ENCODE data around the gene SASH1. TPM values are rescaled to one million over a fixed set of nuclear protein-coding genes. Genes with fewer than 3 reads are reported as not detected.

The SASH1 gene
- polyA plus RNA-seq, 3 donors = 23.9 to 29.4 (median 26.6) TPM

DNA sequence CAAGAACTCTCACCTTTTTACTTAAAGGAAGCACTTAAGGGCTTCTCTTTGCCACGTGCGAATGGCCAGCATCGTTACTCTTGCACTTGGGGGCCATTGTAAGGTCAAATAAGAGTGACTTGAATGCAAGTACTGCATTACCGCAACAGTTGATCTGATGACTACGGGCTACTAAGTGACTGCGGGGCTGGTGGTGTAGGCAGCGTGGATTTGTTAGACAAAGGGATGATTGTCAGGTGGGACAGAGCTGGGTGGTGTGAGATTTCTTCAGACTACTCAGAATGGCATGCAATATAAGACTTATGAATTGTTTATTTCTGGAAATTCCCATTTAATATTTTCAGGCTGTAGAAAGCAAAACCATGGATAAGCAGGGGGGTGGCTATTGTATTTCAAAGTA lies 204.5 kb downstream of the SASH1 start:
- no peak for DNase-seq

DNA sequence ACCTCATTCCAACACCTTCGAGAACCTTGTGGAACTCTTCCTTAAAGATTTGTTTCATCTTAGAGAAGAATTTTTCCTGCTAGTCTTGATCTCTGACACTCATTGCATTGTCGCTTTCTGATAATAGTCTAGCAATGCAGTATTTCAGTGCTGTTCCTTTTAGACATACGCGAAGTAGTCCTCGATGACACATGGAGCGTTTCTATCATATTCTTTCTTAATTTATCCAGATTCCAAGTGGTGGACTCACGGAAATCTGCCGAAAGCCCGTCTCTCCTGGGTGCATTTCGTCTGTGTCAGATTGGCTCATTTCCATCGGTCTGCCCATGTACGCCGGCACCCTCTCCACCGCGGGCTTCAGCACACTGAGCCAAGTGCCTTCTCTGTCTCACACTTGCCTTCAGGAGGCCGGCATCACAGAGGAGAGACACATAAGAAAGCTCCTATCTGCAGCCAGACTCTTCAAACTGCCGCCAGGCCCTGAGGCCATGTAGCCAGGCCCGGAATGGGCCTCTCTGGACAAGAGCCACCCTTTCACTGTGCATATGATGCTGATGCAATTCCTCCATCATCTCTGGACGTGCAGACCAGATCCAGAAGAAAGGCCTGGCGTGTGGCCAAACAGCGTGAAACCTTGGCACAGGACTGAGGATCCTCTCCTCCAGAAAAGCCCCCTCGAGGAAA lies 205.6 kb downstream of the SASH1 start:
- DNase-seq = no peak

DNA sequence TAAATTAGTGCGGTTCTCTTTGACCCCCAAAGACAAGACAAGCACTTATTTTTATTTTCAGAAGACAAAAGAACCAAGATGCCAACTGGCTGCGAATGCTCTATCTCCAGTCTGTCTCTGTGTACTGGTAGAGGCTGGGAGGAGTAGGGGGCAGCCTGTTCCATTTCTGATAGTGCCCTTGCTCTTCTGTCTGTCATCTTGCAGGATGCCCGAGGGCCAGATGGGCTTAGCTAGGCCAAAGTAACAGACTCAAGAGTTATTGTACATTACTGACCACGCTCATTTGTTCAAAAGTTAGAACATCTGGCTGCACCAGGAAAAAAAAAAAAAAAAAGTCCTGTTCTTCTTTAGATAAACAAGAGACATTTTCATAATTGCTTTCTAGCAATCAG lies 206.1 kb downstream of the SASH1 start:
- DNase-seq = no peak

DNA sequence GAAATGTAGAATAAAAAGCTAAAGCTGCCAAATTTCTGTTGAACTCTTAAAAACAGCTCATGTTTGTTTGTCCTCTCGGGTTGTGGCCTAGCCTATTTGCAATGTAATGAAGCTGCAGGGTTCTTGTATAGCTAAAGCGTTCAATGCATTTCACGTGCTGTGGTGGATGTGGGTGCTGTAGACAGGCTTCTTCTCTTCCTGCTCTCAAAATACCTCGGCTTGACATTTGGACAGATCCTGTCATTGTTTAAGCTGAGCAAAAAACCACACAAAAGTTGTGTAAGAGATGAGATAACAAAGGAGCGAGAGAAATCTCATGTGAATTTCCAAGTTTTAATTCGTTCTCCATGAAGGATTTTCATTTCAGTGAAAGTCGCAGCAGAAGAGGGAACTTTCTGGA lies 207.9 kb downstream of the SASH1 start:
- no peak for DNase-seq

DNA sequence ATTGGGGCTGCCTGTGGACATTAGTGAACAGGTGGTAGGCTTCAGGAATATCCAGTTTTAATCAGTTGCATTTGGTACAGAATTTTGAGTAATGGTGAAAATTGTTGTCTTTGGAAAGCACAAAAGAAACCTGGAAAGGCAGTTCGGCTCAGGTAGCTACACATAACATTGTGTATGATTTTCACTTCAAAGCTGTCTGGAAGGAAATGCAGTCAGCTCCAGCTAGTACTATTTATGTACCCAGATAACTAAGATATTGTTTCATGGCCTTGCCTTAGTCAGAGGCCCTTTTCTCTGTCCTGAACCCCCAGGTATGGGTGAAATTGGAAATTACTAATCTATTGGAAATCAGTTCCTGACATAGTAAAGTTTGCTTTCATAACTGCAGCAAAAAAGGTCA lies 208.6 kb downstream of the SASH1 start:
- no peak for DNase-seq

DNA sequence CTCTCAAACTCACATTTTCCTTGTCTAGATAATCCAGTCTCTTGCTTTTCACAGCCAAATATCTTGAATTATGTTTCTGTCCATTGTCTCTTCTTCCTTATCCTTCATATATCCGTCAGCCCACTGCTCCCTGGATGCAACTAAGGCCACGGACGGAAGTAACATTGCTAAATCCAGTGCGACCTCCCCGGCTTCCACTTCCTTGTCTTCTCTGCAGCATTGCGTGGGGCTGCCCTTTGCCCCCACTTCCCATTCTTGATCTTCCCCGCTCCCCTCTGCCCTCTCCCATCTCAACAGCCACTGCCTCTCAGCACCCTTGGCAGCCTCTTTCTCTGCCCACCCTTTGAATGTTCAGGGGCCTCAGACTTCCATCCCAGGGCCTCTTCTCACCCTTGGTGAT lies 213.8 kb downstream of the SASH1 start:
- DNase-seq = no peak

DNA sequence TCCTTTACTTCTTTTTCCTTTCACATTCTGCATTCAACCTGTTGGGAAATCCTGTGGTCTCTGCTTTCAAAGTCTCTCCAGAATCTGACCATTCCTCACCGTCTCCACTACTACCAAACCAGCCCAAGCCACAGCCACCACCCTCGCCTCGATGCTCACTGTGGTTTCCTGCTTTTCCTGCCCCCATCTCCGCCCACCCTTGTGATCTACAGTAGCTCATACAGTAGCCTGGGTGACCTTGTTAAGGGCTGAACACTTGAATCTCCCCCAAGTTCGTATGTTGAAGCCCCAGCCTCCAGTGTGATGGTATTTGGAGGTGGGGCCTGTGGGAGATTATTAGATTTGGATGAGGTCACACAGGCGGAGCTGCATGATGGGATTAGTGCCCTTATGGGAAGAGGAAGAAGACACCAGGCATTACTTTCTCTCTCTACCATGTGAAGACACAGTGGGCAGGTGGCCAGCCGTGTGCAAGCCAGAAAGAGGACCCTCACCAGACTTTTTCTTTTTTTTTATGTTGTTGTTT lies 215.2 kb downstream of the SASH1 start:
- no peak for DNase-seq

DNA sequence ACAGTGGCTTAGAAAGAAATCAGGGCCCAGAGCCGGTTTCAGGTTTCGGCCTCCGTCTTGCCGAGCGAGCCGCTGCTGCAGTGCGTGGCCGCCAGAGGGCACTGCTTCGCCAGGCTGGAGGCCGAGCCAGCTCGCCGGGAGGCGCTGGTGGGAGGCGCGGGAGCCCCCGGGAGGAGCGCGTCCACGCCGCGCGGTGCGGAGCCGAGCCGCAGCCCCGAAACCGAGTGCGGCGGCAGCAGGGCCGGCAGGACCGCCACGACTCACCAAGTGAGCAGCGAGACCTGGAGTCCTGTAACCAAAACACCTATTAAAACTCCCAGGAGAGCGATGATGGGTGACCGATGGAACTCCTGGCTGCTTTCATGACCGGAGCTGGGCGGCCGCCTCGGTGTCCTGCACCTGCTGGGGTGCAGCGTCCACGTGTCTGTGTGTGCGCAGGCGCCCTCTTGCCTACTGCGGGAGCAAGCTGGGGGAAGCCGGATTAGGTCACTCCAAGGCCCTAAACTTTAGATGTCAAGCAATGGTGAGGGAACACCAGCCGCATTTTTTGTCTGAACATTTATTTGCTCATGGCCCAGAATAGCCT lies 217.3 kb downstream of the SASH1 start:
- DNase-seq = peak; percentile 78

DNA sequence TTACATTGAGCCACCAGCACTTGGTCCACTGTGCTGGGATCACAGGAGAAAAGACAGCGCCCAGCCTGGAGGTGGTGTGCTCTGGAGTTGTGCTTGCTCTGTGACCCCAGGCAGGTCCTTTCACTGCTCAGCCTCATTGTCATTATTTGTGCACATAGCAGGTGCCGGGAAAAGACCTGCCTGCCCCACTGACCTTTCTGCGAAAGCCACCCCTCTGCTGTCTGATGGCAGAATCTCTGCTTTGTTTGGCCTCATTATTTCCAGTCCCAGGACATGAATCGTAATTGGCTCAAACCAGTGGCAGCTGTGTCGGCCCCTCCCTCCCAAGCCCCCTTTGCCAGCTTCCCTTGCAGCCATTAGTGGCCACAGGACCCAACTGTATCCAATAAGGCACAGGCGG lies 219.0 kb downstream of the SASH1 start:
- no peak for DNase-seq

DNA sequence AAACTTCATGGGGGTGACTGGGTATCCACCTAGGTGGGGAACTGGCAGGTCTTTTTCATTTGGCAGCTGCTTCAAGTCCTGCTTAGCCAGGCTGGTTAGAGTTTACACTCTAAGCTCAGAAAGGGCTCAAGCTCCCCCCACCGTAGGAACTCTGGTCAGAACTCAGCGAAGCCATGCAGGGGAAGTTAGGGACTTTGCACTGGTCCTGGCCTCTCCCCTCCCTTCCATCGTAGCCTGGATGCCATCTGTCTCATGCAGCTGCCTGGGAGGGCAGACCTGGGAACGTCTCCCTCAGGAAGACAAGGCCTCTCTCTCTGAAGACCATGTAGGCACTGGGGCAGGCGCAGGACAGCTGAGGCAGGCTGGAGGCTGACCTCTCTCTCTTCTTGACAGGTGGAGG lies 220.4 kb downstream of the SASH1 start:
- no peak for DNase-seq

DNA sequence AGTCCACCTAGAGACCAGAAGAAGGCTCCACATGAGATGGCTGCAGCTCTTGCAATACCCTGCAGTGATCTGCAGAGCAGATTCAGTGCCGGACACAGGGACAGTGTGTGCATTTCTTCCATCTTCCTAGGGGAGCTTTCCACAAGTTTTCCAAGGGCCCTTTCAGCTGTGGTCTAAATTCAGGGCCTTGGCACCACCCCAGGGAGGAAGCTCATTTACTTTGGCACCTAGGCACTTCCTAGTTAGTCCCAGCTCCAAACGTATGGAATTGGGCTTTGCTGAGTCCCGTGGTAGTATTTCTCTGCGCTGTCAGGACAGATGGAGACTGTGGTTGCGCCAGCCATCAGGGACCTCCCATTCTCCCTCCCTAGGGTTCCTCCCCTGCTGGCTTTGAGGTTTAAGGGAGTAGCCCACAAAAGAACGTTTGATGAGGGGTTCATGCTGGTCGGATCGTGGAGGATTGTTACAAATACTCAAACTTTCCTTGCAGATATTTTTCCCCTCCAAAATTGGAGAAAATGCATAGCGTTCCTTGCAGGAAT lies 221.9 kb downstream of the SASH1 start:
- DNase-seq = no peak

DNA sequence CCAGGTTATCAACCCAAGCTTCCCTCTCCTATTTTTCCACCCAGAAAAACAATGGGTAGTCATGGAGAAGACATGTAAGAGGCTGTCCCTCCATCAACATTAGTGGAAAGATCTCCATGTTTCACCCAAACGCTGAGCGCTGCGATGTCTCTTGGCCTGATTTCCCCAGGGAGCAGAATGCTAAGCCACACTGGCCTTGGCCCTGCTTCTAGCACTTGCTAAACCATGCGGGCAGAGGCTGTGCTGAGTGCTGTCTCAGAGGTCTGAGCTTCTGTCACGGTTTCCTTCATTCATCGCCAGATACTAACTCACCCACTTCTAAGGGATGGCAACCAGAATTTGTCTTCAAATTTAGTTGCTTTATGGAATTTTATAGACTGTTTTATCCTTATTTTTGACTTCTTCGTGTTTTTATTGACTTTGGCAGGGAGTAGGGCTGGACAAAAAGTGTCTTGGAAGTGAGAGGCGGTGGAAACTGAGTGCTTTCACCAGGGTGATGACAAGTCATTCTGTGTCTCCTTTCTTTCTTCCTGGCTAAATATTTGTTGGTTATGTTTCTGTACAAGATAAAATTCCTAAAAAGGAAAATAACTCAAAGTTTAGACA lies 222.8 kb downstream of the SASH1 start:
- DNase-seq = no peak

DNA sequence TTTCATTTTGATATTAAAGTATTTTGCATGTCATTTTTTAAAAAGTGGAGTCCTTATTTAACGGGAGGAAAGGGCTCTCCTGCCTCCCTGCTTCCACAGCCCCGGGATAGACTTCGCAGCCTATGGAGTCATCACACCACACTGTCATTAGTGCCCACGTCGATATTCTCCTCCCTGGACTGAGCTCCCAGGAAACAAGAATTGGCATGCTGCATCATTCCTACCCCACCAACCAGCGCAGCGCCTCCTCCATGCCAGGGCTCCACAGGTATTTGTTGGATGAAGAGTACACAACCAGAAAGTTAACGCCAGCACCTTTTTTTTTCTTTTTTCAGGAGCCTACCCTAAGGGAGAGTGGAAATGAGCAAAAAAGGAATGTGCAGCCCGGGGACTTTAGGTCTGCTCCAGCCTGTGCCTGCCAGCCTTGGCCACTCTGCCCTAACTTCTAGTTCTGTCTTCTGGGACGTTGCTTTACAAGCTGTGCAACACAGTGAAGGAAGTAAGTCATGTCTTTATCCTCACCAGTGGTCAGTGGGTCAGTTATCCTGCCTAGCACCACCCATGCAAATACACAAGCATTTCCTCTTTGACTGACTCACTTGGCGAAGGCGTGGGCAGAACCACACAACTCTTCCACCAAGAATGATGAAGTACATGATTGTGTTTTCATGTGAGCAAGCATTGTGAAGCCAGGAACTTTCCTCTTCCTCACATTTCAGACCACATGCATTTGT lies 223.5 kb downstream of the SASH1 start:
- no peak for DNase-seq

DNA sequence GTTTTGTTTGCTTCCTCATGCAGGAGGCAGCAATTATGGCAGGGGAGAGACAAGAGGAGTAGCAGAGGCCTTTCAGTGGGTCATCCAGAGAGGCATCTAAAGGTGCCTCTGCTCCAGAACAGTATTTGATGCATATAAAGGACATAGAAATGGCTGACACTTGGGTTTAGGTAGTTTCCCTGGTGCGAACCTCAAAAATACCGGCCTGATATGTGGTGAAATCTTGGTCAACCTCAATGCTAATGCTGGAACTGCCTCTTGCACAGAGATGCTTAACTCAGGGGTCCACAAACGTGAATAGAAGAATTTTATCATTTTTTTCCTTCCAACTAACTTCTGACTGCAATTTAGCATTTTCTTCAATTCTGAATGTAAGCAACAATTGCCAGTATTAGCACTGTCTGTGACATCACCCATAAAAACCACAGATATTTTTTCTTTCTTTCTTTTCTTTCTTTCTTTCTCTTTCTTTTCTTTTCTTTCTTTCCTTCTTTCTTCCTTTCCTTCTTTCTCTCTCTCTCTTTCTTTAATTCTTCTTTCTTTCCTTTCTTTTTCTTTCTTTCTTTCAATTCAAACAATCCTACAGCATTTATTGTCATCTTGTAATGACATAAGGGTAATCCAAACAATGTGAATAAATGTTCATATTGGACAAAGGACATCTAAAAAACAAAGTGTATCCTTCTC lies 224.2 kb downstream of the SASH1 start:
- DNase-seq = no peak

DNA sequence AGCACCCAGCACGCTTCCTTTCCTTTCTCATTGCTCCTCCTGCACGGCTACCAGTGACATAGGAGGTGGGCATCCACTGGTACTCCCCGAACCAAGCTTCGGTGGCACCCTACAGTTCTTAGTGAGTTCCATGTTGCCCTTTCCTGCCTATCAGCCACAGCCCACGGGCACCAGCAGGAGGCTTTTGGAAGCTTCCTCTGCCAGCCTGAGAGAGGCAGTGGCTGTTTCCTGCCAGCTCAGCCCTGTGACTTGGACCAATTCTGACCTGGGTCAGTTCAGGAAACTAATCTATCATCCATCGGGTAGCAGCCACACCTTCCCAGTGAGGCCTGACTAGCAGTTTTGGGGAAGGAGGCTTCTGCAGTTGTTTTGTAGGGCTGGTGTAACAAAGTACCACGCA lies 227.8 kb downstream of the SASH1 start:
- no peak for DNase-seq

DNA sequence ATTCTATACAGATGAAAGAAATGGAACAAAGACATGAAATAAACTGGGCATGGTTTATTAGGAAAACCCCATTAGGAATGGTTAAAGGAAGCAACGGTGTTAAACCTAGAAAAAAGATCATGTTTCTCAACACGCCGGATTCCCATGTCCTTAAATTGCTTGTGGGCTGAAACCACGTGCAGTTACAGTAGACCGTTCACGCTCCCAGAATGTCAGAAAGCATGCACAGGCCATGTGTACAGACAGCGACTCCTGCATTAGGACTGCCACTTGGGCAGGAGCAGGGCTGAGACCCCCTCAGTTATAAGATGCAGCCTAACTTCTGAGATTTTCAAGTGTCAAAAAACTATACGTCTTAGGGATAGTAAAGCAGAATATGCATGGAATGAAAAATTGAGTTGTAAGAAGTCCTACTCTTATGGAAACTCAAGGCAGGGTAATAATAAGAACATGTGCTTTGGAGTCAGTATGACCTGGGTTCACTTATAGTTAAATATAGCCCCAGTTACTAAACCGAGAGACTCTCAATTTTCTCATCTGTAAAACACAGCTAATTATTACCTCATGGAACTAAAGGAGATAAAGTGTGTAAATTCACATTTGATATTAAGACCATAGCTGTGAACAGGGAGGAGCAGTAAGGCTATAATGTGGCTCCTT lies 230.2 kb downstream of the SASH1 start:
- no peak for DNase-seq

DNA sequence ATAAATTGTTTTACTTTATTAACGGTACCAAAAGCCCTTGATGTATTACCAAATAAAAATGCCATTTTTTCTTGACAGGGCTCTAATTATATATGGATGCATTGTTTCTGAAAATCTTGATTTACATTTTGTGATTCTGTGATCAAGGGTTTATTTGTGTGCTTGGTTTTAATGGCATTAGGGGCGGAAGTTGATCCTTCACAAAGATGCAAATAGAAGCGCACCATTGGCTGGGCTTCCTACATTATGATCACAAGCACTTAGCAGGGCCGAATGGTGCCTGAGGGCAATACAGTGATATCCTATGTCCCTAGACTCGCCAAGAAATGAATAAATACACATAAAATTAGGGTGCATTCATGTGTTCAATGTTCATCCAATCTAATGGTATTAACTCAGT lies 231.3 kb downstream of the SASH1 start:
- no peak for DNase-seq

DNA sequence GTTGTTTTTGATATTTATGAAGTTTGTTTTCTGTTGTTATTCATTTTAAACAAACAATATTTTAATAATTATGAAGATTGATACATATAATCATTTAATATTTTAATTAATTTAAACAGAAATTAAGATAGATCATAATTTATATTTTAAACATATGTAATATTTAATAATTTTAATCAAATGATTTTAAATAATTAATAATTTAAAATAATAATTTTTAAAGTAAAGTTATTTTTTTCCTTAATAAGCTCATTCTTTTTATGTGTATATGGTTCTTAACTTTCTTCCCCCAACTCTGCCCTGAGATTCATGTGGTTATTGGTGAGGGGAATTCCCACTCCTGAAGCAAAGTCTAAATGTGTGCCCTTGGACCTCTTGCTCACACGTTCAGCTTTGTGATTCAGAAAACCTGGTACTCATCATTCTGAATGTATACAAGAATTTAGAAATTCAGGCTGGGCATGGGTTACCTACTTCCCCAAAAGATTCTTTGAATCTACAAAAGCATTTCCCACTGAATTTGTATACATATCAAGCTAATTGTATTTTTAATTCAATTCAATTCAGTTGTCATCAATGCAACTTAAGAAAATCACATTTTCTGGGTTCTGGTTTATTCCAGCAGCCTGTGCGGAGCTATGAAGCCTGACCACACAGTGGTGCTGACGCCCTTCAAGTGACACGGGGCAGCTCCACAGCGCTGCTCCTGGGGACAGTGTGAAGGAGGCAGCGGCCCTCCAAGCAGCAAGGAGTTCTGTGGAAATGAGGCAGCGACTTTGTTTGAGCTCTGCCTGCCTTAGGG lies 235.2 kb downstream of the SASH1 start:
- DNase-seq = peak; percentile 78

DNA sequence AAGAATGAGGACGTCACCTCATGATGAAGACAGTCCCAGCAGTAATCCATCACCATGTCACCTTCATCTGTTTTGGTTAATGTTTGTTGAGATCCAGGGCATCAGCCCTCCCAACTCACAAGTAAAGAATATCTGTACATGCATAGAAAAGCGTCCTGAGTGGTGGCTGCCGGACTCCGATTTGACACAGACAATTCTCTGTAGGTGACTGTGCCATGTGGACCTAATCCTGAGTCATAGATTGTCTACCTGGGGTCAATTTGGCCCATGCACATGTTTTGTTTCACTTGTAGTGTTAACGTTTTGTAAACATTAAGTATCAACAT lies 235.8 kb downstream of the SASH1 start:
- no peak for DNase-seq

DNA sequence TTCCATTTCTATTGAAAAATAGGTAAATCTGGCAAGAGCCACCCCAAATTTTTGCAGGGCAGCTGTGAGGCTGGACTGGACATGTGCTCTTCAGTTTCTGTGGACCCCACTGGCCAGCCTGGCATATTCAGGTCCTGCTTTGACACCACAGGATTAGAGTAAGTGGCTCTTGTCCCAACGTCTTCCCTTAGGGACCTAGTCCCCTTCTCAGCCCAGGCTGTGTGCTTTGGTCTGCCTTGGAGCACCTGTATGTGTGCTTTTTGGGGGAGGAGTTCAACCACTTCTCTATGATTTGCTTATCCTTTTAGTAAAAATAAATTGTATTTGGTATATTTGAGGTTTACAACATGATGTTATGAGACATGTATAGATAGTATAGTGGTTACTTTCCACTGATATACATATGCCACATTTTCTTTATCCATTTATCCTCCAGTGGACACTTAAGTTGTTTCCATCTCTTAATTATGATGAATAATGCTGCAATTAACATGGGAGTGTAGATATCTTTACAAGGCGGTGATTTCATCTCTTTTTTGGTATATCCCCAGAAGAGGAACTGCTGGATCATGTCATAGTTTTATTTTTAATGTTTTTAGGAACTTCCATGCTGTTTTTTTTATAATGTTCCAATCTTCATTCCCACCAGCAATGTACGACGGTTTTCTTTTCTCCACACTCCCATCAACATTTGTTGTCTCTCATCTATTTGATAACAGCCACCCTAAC lies 236.4 kb downstream of the SASH1 start:
- no peak for DNase-seq
